ENCODE results near the gene MEF2C.

- TF ChIP-seq CTCF (IDR thresholded peaks at IDR 0.05) (no peak), EZH2 (IDR thresholded peaks at IDR 0.05) (no peak), EZH2phosphoT487 (IDR thresholded peaks at IDR 0.05) (no peak)
Observed at GRCh38 chr5:88895681-88896501, 12.9 kb upstream of the MEF2C start.
